HEK293T (cell line): ENCODE measurements around the gene EXD1.

ENCODE experiments used
- CTCF ChIA-PET: fragments of 350-600 bp; formaldehyde crosslinking; extraction: SDS; loops from one replicate; lab custom pipeline; 2021; ENCODE audit warnings: antibody characterized with exemption, inconsistent platforms; lab: Yijun Ruan, JAX
- POLR2A ChIA-PET: fragments of 350-600 bp; formaldehyde crosslinking; extraction: SDS; loops from one replicate; lab custom pipeline; 2020; ENCODE audit warnings: antibody characterized with exemption, inconsistent platforms; lab: Yijun Ruan, JAX
- DNase-seq: peaks from one replicate; pipeline ENCODE4 v3.0.0; 2012; ENCODE audit warnings: mixed read lengths; ENCODE audit errors: extremely low spot score
- ARNT ChIP-seq: fragments of 450-650 bp; IDR thresholded peaks from 2 replicates; pipeline ENCODE4 v1.6.1; 2017; ENCODE audit warnings: mild to moderate bottlenecking
- BHLHE40 ChIP-seq: fragments of 450-650 bp; IDR thresholded peaks from 2 replicates; pipeline ENCODE4 v1.6.1; 2016; ENCODE audit warnings: mild to moderate bottlenecking, moderate library complexity, borderline replicate concordance
- CTBP1 ChIP-seq: fragments of 450-650 bp; IDR thresholded peaks from 2 replicates; pipeline ENCODE4 v1.6.1; 2016; ENCODE audit warnings: borderline replicate concordance
- ELF4 ChIP-seq: fragments of 450-650 bp; IDR thresholded peaks from 2 replicates; pipeline ENCODE4 v1.6.1; 2017; ENCODE audit warnings: antibody characterized with exemption
- FOXA1 ChIP-seq: fragments of 450-650 bp; IDR thresholded peaks from 2 replicates; pipeline ENCODE4 v1.6.1; 2016; ENCODE audit warnings: mild to moderate bottlenecking
- FOXK2 ChIP-seq: fragments of 450-650 bp; IDR thresholded peaks from 2 replicates; pipeline ENCODE4 v1.6.1; 2016; ENCODE audit warnings: mild to moderate bottlenecking
- FOXM1 ChIP-seq: fragments of 450-650 bp; IDR thresholded peaks from 2 replicates; pipeline ENCODE4 v1.6.1; 2017; ENCODE audit warnings: mild to moderate bottlenecking, borderline replicate concordance
- HDGF ChIP-seq: fragments of 450-650 bp; IDR thresholded peaks from 2 replicates; pipeline ENCODE4 v1.6.1; 2017; ENCODE audit warnings: antibody characterized with exemption, borderline replicate concordance
- L3MBTL2 ChIP-seq: fragments of 450-650 bp; conservative IDR thresholded peaks from 2 replicates; pipeline ENCODE4 v1.6.1; 2016; ENCODE audit warnings: mild to moderate bottlenecking
- LEF1 ChIP-seq: fragments of 450-650 bp; IDR thresholded peaks from 2 replicates; pipeline ENCODE4 v1.6.1; 2017; ENCODE audit warnings: mild to moderate bottlenecking, borderline replicate concordance
- NFRKB ChIP-seq: fragments of 450-650 bp; IDR thresholded peaks from 2 replicates; pipeline ENCODE4 v1.6.1; 2016; ENCODE audit warnings: mild to moderate bottlenecking, moderate library complexity
- SP1 ChIP-seq: fragments of 450-650 bp; IDR thresholded peaks from 2 replicates; pipeline ENCODE4 v1.6.1; 2017
- SUZ12 ChIP-seq: fragments of 450-650 bp; IDR thresholded peaks from 2 replicates; pipeline ENCODE4 v1.6.1; 2016; ENCODE audit warnings: mild to moderate bottlenecking
- TARDBP ChIP-seq: fragments of 450-650 bp; IDR thresholded peaks from 2 replicates; pipeline ENCODE4 v1.6.1; 2016
- ZNF384 ChIP-seq: fragments of 450-650 bp; IDR thresholded peaks from 2 replicates; pipeline ENCODE4 v1.6.1; 2016
- TF ChIP-seq, protein P1 (sequence below): fragments of 450-650 bp; IDR thresholded peaks from 2 replicates; pipeline ENCODE4 v1.6.1; 2016

EXD1 gene, protein sequence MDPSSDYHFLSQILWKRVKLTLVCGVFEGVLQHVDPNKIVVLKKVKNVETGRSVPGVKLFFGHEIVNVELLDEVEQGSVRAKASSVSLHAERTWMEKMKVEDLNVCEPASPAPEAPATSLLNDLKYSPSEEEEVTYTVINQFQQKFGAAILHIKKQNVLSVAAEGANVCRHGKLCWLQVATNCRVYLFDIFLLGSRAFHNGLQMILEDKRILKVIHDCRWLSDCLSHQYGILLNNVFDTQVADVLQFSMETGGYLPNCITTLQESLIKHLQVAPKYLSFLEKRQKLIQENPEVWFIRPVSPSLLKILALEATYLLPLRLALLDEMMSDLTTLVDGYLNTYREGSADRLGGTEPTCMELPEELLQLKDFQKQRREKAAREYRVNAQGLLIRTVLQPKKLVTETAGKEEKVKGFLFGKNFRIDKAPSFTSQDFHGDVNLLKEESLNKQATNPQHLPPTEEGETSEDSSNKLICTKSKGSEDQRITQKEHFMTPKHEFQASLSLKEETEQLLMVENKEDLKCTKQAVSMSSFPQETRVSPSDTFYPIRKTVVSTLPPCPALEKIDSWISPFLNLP

DNA sequence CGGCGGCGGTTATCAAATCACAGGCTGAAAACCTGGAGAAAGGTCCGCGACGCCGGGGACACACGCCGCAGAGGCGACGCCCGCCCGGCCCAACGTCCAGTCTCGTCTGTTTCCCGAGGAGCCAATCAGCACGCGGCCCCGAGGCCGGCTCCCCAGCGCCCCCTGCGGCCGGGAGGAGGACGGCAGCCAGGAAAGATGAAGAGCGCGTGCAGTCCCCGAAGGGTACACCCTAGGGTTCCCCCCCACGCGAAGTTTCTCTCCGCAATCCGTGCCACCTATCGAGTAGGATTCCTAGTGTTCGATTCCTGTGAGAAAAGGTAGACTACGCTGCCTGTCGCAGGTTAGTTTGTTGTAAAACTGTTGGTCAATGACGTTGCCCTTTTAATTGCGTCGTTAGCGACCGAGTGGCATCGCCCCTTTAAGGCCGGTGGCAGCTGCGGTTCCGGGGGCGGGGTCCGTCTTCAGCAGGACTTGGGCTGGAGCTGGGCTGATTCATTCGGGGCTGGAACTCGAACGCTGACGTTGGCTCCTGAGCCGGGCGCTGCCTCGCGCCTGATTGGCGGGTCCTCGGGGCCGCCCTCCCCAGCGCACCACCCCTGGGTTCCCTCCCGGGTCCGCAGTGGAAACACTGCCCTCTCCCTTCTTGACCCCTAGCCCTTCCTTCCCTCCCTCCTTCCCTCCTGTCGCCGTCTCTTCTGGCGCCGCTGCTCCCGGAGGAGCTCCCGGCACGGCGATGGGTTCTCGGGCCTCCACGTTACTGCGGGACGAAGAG lies at the start of gene EXD1, which contains the start of gene CHP1:
Gene EXD1, minus strand, starts transcription at position 108 of the 772 bp plus-strand sequence. CDS start 4,182 bp downstream, outside the sequence.
Gene CHP1, plus strand, starts transcription at position 619 of the 772 bp plus-strand sequence. Its CDS starts 115 bp downstream, at position 734.
- CTCF ChIA-PET: interaction anchor here (0.8 kb wide), 1 partner anchor 19 kb away, joined by 4 read pairs; no protein-coding TSS in a partner anchor
- DNase-seq: peak; percentile 86
- TF ChIP-seq L3MBTL2 (peak; percentile 99), FOXM1 (peak; percentile 63; the same call in 1 of the 2 replicates), ELF4 (peak; percentile 42; the same call in 1 of the 2 replicates), CTBP1 (no peak)
- TF ChIP-seq, protein P1, sequence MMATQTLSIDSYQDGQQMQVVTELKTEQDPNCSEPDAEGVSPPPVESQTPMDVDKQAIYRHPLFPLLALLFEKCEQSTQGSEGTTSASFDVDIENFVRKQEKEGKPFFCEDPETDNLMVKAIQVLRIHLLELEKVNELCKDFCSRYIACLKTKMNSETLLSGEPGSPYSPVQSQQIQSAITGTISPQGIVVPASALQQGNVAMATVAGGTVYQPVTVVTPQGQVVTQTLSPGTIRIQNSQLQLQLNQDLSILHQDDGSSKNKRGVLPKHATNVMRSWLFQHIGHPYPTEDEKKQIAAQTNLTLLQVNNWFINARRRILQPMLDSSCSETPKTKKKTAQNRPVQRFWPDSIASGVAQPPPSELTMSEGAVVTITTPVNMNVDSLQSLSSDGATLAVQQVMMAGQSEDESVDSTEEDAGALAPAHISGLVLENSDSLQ: peak; percentile 88
- POLR2A ChIA-PET: interaction anchor here (1.0 to 1.3 kb wide), 4 partner anchors 53 to 278 kb away, joined by 4 to 7 read pairs (median 6); partner anchors contain the start of genes CHAC1, NUSAP1 and OIP5

DNA sequence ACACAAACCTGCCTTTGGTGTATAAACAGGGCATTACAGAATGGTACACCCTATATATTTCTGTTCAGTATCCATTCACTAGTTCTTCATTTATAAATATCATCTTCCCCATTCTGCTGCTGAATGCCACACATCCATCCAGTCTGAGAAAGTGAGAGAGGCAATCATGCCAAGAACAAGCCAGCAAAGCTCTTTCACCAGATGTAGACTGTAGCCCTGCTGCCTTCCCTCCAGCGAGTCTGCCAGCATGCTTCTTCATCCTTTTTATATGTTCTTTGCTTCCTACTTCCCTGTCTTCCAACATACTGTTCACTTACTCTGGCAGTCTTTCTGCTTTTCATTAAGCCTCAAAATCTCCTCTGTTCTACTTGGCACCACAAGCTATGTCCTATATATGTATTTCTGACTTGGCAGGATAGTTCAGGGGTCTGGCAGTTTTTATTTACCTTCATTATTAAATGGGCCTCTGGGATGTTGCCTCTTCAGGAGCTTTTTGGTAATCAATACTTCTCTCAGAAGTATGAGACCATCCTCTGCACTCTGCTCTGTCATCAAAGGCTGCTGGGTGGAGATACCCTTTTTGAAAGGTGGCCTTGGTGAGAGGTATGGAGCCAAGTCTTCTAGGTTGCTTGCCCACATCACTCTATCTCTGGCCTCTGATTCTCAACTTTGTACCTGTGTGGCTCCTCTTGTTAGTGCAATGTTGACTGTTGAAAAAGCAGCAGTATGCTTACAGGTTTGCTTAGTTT lies 49.2 kb upstream of the EXD1 start:
- ChIA-PET CTCF (no interaction called here), POLR2A (no interaction called here)
- DNase-seq: no peak
- TF ChIP-seq NFRKB: no peak
- no peak for TF ChIP-seq LEF1
- no peak for TF ChIP-seq ZNF384
- TF ChIP-seq SP1: no peak
- no peak for TF ChIP-seq CTBP1
- TF ChIP-seq TARDBP: no peak
- no peak for TF ChIP-seq HDGF
- no peak for TF ChIP-seq FOXK2
- no peak for TF ChIP-seq ARNT
- no peak for TF ChIP-seq ELF4
- TF ChIP-seq L3MBTL2: no peak

DNA sequence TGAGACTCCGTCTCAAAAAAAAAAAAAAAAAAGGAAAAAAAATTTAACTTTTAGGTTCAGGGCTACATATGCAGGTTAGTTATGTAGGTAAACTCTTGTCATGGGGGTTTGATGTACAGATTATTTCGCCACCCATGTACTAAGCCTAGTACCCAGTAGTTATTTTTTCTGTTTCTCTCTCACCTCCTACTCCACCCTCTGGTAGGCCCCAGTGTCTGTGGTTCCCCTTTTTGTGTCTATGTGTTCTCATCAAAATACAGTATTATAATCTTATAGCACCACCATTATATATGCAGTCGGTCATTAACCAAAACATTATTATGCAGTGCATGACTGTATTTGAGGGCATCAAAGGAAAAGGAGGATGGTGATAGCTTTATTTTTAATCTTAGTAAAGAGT lies 47.8 kb upstream of the EXD1 start:
- ChIA-PET POLR2A (no interaction called here), CTCF (no interaction called here)
- TF ChIP-seq NFRKB (no peak), SUZ12 (no peak), ZNF384 (no peak), BHLHE40 (no peak), SP1 (no peak), CTBP1 (no peak), FOXK2 (no peak), ELF4 (no peak), ARNT (no peak), FOXM1 (no peak), L3MBTL2 (no peak), FOXA1 (no peak), LEF1 (no peak), HDGF (no peak), TARDBP (no peak)
- TF ChIP-seq, protein P1: no peak
- no peak for DNase-seq

DNA sequence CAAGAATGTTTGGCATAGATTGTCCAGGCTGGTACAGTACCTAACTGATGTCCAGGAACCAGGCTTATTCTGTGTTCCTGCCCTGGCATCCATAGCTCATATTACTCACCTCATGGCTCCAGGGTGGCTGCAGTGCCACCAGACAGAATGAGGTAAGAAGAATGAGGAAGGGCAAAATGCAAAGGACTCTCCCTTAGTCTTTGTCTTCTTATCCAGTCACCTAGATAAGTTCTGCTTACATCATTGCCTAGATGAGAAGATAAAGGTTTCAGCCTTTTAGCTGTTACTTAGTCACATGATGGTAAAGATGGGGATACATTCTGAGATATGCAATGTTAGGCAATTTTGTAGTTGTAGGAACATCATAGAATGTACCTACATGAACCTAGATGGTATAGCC lies 46.3 kb upstream of the EXD1 start:
- ChIA-PET CTCF (no interaction called here), POLR2A (no interaction called here)
- DNase-seq: no peak
- no peak for TF ChIP-seq TARDBP
- no peak for TF ChIP-seq L3MBTL2
- TF ChIP-seq, protein P1: no peak
- TF ChIP-seq ARNT: no peak
- TF ChIP-seq LEF1: no peak
- TF ChIP-seq BHLHE40: no peak
- no peak for TF ChIP-seq FOXK2
- TF ChIP-seq FOXA1: no peak
- TF ChIP-seq SUZ12: no peak
- no peak for TF ChIP-seq HDGF
- TF ChIP-seq CTBP1: no peak
- TF ChIP-seq ELF4: no peak
- no peak for TF ChIP-seq ZNF384
- TF ChIP-seq SP1: no peak
- no peak for TF ChIP-seq FOXM1
- no peak for TF ChIP-seq NFRKB

DNA sequence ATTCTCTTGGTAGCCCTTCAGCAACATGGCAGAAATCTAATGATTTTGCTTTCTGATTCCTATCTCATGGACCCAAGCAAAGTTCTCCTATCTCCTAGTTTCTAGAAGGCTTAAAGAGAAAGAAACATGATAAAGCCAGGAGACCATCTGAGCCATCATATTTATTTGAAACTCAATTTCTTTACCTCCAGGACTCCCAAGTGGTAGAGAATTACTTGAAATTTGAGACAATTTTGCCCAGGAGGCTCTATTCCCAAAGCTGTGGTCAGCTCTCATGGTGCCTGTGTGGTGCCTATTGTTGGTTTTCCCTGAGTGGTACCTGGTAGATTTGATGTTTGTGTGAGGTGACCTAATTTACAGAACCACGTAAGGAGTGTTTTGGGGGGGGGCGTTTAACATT lies 39.3 kb upstream of the EXD1 start:
- TF ChIP-seq BHLHE40 (no peak), CTBP1 (no peak), ELF4 (no peak), FOXM1 (no peak), HDGF (no peak), SUZ12 (no peak), TARDBP (no peak), FOXA1 (no peak), ZNF384 (no peak), NFRKB (no peak), LEF1 (no peak), L3MBTL2 (no peak), FOXK2 (no peak)
- TF ChIP-seq, protein P1: no peak
- ChIA-PET CTCF (no interaction called here), POLR2A (no interaction called here)
- no peak for DNase-seq
